SK-N-SH treated with all-trans-retinoic acid at 6 μM for 48 hours (cell line): Measurements from ENCODE around the gene TRRAP.

Source experiments
- ATAC-seq: fragments of 200-7000 bp; cut with Tn5 transposase; 3 replicates; pipeline ENCODE4 v1.9.1; 2020; ENCODE audit warnings: mild to moderate bottlenecking, moderate library complexity
- BACH2 ChIP-seq: fragments of 250-450 bp; sonication (Bioruptor Pico); IDR thresholded peaks from 2 replicates; pipeline ENCODE4 v1.9.0; 2021; ENCODE audit warnings: mild to moderate bottlenecking, borderline replicate concordance
- CSDC2 ChIP-seq: fragments of 250-450 bp; sonication (Bioruptor Pico); IDR thresholded peaks from 2 replicates; pipeline ENCODE4 v1.5.0; 2020; ENCODE audit warnings: mild to moderate bottlenecking, moderate library complexity
- ESRRG ChIP-seq: fragments of 250-450 bp; sonication (Bioruptor Pico); IDR thresholded peaks from 2 replicates; pipeline ENCODE4 v1.6.1; 2021; ENCODE audit warnings: mild to moderate bottlenecking
- GLIS3 ChIP-seq: fragments of 250-450 bp; sonication (Bioruptor Pico); IDR thresholded peaks from 2 replicates; pipeline ENCODE4 v1.5.0; 2020; ENCODE audit warnings: mild to moderate bottlenecking, moderate library complexity
- ISL1 ChIP-seq: fragments of 250-450 bp; sonication (Bioruptor Pico); IDR thresholded peaks from 2 replicates; pipeline ENCODE4 v2.1.2; 2022; ENCODE audit warnings: mild to moderate bottlenecking, moderate library complexity
- OSR1 ChIP-seq: fragments of 250-450 bp; sonication (Bioruptor Pico); IDR thresholded peaks from 2 replicates; pipeline ENCODE4 v1.8.0; 2022; ENCODE audit warnings: moderate library complexity, mild to moderate bottlenecking, inconsistent platforms
- PPARA ChIP-seq: fragments of 250-450 bp; sonication (Bioruptor Pico); IDR thresholded peaks from 2 replicates; pipeline ENCODE4 v1.5.0; 2020; ENCODE audit warnings: mild to moderate bottlenecking, borderline replicate concordance
- SNAI2 ChIP-seq: fragments of 250-450 bp; sonication (Bioruptor Pico); IDR thresholded peaks from 2 replicates; pipeline ENCODE4 v1.5.0; 2020; ENCODE audit warnings: mild to moderate bottlenecking, moderate library complexity
- TOX ChIP-seq: fragments of 250-450 bp; sonication (Bioruptor Pico); IDR thresholded peaks from 2 replicates; pipeline ENCODE4 v1.8.0; 2021; ENCODE audit warnings: mild to moderate bottlenecking, moderate library complexity, borderline replicate concordance
- ZC3H10 ChIP-seq: fragments of 250-450 bp; sonication (Bioruptor Pico); IDR thresholded peaks from 2 replicates; pipeline ENCODE4 v1.5.1; 2021; ENCODE audit warnings: mild to moderate bottlenecking, moderate library complexity
- ZFP3 ChIP-seq: fragments of 250-450 bp; sonication (Bioruptor Pico); IDR thresholded peaks from 2 replicates; pipeline ENCODE4 v1.5.0; 2020; ENCODE audit warnings: mild to moderate bottlenecking, moderate library complexity
- ZFP30 ChIP-seq: fragments of 450-650 bp; formaldehyde crosslinking; IDR thresholded peaks from 2 replicates; pipeline ENCODE4 v1.5.0; 2022; ENCODE audit warnings: mild to moderate bottlenecking, moderate library complexity
- ZNF70 ChIP-seq: fragments of 450-650 bp; formaldehyde crosslinking; IDR thresholded peaks from 2 replicates; pipeline ENCODE4 v1.5.0; 2020; ENCODE audit warnings: mild to moderate bottlenecking, moderate library complexity
- TF ChIP-seq, protein P1 (sequence below): fragments of 250-450 bp; sonication (Bioruptor Pico); IDR thresholded peaks from 2 replicates; pipeline ENCODE4 v1.5.0; 2020; ENCODE audit warnings: mild to moderate bottlenecking, moderate library complexity
- TF ChIP-seq, protein P2 (sequence below): fragments of 250-450 bp; sonication (Bioruptor Pico); IDR thresholded peaks from 2 replicates; pipeline ENCODE4 v1.5.1; 2020; ENCODE audit warnings: low read depth, mild to moderate bottlenecking, moderate library complexity
- TF ChIP-seq, protein P3 (sequence below): fragments of 250-450 bp; sonication (Bioruptor Pico); IDR thresholded peaks from 2 replicates; pipeline ENCODE4 v1.5.1; 2021; ENCODE audit warnings: mild to moderate bottlenecking, moderate library complexity
- TF ChIP-seq, protein P4 (sequence below): fragments of 250-450 bp; sonication (Bioruptor Pico); IDR thresholded peaks from 2 replicates; pipeline ENCODE4 v1.8.0; 2020; ENCODE audit warnings: mild to moderate bottlenecking, moderate library complexity, borderline replicate concordance

Gene TRRAP

DNA sequence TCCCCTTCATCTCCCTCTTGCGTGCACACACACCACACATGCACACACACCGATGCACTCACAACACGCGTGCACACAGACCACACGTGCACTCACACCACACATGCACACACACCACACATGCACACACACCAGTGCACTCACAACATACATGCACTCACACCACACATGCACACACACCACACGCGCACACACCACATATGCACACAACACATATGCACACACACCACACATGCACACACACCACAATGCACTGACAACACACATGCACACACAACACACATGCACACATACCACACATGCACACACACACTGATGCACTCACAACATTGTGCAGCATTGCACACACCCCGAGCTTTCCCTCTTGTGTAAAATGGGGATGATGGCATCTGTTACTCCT is 68.1 kb downstream of the TRRAP start:
- ATAC-seq = no peak

DNA sequence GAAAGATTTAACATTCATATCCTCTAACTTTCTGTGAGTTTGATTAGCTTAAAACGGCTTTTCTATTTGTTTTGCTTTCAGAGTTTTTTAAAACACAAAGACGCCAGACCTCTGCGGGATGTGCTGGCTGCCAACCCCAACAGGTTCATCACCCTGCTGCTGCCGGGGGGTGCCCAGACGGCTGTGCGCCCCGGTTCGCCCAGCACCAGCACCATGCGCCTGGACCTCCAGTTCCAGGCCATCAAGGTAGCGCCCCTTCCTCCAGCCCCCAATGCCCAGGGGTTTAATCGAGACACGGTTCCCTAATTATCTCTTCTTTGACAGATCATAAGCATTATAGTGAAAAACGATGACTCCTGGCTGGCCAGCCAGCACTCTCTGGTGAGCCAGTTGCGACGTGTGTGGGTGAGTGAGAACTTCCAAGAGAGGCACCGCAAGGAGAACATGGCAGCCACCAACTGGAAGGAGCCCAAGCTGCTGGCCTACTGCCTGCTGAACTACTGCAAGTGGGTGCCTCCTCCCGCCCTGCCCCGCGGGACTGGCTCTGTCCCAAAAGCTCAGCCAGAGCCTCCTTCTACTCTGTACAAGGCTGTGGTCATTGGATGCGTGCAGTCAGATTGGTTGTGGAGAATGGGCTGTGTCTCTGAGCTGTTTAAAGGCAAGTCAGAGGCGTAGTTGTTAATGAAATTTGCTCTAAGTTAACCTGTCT is 71.2 kb downstream of the TRRAP start:
- ATAC-seq = no peak
- no peak for TF ChIP-seq ZFP3 (CRISPR knock-in tag)
- TF ChIP-seq, all 23 proteins: peak for 0

More for the DNA sequence above, 68.1 kb downstream of the TRRAP start:
- TF ChIP-seq, protein P1, sequence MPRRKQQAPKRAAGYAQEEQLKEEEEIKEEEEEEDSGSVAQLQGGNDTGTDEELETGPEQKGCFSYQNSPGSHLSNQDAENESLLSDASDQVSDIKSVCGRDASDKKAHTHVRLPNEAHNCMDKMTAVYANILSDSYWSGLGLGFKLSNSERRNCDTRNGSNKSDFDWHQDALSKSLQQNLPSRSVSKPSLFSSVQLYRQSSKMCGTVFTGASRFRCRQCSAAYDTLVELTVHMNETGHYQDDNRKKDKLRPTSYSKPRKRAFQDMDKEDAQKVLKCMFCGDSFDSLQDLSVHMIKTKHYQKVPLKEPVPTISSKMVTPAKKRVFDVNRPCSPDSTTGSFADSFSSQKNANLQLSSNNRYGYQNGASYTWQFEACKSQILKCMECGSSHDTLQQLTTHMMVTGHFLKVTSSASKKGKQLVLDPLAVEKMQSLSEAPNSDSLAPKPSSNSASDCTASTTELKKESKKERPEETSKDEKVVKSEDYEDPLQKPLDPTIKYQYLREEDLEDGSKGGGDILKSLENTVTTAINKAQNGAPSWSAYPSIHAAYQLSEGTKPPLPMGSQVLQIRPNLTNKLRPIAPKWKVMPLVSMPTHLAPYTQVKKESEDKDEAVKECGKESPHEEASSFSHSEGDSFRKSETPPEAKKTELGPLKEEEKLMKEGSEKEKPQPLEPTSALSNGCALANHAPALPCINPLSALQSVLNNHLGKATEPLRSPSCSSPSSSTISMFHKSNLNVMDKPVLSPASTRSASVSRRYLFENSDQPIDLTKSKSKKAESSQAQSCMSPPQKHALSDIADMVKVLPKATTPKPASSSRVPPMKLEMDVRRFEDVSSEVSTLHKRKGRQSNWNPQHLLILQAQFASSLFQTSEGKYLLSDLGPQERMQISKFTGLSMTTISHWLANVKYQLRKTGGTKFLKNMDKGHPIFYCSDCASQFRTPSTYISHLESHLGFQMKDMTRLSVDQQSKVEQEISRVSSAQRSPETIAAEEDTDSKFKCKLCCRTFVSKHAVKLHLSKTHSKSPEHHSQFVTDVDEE (CRISPR knock-in tag) = no peak
- TF ChIP-seq SNAI2 (no peak), CSDC2 (no peak), ESRRG (CRISPR knock-in tag) (no peak), ZNF70 (CRISPR knock-in tag) (no peak), GLIS3 (CRISPR knock-in tag) (no peak), ZC3H10 (CRISPR knock-in tag) (no peak), ZFP30 (CRISPR knock-in tag) (no peak), BACH2 (CRISPR knock-in tag) (no peak), ISL1 (CRISPR knock-in tag) (no peak), OSR1 (CRISPR knock-in tag) (no peak), PPARA (CRISPR knock-in tag) (no peak), TOX (no peak)
- TF ChIP-seq, protein P2, sequence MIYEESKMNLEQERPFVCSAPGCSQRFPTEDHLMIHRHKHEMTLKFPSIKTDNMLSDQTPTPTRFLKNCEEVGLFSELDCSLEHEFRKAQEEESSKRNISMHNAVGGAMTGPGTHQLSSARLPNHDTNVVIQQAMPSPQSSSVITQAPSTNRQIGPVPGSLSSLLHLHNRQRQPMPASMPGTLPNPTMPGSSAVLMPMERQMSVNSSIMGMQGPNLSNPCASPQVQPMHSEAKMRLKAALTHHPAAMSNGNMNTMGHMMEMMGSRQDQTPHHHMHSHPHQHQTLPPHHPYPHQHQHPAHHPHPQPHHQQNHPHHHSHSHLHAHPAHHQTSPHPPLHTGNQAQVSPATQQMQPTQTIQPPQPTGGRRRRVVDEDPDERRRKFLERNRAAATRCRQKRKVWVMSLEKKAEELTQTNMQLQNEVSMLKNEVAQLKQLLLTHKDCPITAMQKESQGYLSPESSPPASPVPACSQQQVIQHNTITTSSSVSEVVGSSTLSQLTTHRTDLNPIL (CRISPR knock-in tag) = no peak
- TF ChIP-seq, protein P3, sequence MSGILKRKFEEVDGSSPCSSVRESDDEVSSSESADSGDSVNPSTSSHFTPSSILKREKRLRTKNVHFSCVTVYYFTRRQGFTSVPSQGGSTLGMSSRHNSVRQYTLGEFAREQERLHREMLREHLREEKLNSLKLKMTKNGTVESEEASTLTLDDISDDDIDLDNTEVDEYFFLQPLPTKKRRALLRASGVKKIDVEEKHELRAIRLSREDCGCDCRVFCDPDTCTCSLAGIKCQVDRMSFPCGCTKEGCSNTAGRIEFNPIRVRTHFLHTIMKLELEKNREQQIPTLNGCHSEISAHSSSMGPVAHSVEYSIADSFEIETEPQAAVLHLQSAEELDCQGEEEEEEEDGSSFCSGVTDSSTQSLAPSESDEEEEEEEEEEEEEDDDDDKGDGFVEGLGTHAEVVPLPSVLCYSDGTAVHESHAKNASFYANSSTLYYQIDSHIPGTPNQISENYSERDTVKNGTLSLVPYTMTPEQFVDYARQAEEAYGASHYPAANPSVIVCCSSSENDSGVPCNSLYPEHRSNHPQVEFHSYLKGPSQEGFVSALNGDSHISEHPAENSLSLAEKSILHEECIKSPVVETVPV = no peak
- TF ChIP-seq, protein P4, sequence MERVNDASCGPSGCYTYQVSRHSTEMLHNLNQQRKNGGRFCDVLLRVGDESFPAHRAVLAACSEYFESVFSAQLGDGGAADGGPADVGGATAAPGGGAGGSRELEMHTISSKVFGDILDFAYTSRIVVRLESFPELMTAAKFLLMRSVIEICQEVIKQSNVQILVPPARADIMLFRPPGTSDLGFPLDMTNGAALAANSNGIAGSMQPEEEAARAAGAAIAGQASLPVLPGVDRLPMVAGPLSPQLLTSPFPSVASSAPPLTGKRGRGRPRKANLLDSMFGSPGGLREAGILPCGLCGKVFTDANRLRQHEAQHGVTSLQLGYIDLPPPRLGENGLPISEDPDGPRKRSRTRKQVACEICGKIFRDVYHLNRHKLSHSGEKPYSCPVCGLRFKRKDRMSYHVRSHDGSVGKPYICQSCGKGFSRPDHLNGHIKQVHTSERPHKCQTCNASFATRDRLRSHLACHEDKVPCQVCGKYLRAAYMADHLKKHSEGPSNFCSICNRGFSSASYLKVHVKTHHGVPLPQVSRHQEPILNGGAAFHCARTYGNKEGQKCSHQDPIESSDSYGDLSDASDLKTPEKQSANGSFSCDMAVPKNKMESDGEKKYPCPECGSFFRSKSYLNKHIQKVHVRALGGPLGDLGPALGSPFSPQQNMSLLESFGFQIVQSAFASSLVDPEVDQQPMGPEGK (CRISPR knock-in tag) = no peak
- TF ChIP-seq, all 23 proteins: peak for 0

DNA sequence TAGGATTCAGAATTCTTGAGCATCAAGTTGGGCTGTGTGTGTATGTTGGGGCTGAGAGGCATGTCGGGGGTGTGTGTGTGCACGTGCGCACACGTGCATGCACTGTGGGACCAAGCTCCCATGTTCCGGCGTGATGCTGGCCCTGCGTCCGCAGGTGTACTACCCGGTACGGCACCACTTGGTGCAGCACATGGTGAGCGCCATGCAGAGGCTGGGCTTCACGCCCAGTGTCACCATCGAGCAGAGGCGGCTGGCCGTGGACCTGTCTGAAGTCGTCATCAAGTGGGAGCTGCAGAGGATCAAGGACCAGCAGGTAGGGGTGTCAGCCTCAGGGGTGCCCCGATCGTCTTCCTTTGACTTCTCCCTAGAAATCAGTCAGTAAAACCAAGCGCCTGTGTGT is 77.7 kb downstream of the TRRAP start:
- ATAC-seq = no peak
- TF ChIP-seq, protein P4 (CRISPR knock-in tag) = no peak
- TF ChIP-seq ZFP30 (CRISPR knock-in tag) (no peak), ISL1 (CRISPR knock-in tag) (no peak), ZC3H10 (CRISPR knock-in tag) (no peak)
- TF ChIP-seq, protein P1 (CRISPR knock-in tag) = no peak
